HG02840 (cell line): ENCODE data around the gene TMEM245.
A peak's percentile ranks its signal among the peaks of the same experiment; 100 is the strongest.

Experiments
- ATAC-seq: cut with Tn5 transposase; IDR thresholded peaks from one replicate; pipeline ENCODE4 v1.9.1; 2021; ENCODE audit warnings: mild to moderate bottlenecking, moderate library complexity, moderate number of reproducible peaks; ENCODE audit not compliant: unreplicated experiment, low FRiP score

Gene TMEM245

GRCh38 chr9:109119439-109120203 lies at the start of gene TMEM245:
Gene TMEM245 (minus strand): TSS chr9:109119947. CDS start chr9:109119913, 34 bp downstream.
- ATAC-seq = peak; percentile 94

GRCh38 chr9:109168170-109168569 lies 48.4 kb upstream of the TMEM245 start:
- ATAC-seq = no peak

GRCh38 chr9:109167716-109168115 lies 48.0 kb upstream of the TMEM245 start:
- no peak for ATAC-seq

GRCh38 chr9:109166771-109167601 lies 47.2 kb upstream of the TMEM245 start, which contains the start of gene FRRS1L:
Gene FRRS1L (minus strand): TSS chr9:109167249. CDS start chr9:109167138, 111 bp downstream.
- ATAC-seq = no peak

GRCh38 chr9:109166171-109166770 lies 46.5 kb upstream of the TMEM245 start:
- no peak for ATAC-seq

GRCh38 chr9:109164042-109164441 lies 44.3 kb upstream of the TMEM245 start:
- ATAC-seq = no peak

- ATAC-seq = no peak
Measured at GRCh38 chr9:109163194-109163593, 43.4 kb upstream of the TMEM245 start.

- no peak for ATAC-seq
Measured at GRCh38 chr9:109162677-109163076, 42.9 kb upstream of the TMEM245 start.

GRCh38 chr9:109161471-109161870 lies 41.7 kb upstream of the TMEM245 start:
- no peak for ATAC-seq

- ATAC-seq = no peak
Measured at GRCh38 chr9:109159583-109159982, 39.8 kb upstream of the TMEM245 start.

- ATAC-seq = no peak
Measured at GRCh38 chr9:109158651-109159050, 38.9 kb upstream of the TMEM245 start.

- no peak for ATAC-seq
Measured at GRCh38 chr9:109156708-109157107, 37.0 kb upstream of the TMEM245 start.

GRCh38 chr9:109150925-109151545 lies 31.3 kb upstream of the TMEM245 start:
- ATAC-seq = no peak

GRCh38 chr9:109149722-109150121 lies 30.0 kb upstream of the TMEM245 start:
- ATAC-seq = no peak

GRCh38 chr9:109149089-109149488 lies 29.3 kb upstream of the TMEM245 start:
- ATAC-seq = no peak

GRCh38 chr9:109145051-109145450 lies 25.3 kb upstream of the TMEM245 start:
- no peak for ATAC-seq

- ATAC-seq = peak; percentile 70
Measured at GRCh38 chr9:109143881-109144562, 24.3 kb upstream of the TMEM245 start.

- no peak for ATAC-seq
Measured at GRCh38 chr9:109141375-109141774, 21.6 kb upstream of the TMEM245 start.

GRCh38 chr9:109139851-109140250 lies 20.1 kb upstream of the TMEM245 start:
- ATAC-seq = no peak

GRCh38 chr9:109138421-109138820 lies 18.7 kb upstream of the TMEM245 start:
- no peak for ATAC-seq
